M059J (cell line): ENCODE data around the gene UPK3A. TPM values are rescaled to one million over a fixed set of nuclear protein-coding genes. Genes with fewer than 3 reads are reported as not detected.
"Not testable (repeated sequence)": the region's sequence is repeated elsewhere in the genome, so short reads cannot be mapped to it uniquely, and the experiment has no call there.

ENCODE experiments used
- DNase-seq: peaks from one replicate; pipeline ENCODE4 v3.0.0-alpha.2; 2012; ENCODE audit warnings: low read depth
- total RNA-seq: library from RNA; depleted of rRNA; stranded (reverse); fragments of >200 nt; shearing (Covaris generic); gene quantifications from 2 replicates; pipeline ENCODE4 v1.2.3, GENCODE V29; 2014

Gene UPK3A
- total RNA-seq, 1 experiment from 2014 or later = not detected

DNA sequence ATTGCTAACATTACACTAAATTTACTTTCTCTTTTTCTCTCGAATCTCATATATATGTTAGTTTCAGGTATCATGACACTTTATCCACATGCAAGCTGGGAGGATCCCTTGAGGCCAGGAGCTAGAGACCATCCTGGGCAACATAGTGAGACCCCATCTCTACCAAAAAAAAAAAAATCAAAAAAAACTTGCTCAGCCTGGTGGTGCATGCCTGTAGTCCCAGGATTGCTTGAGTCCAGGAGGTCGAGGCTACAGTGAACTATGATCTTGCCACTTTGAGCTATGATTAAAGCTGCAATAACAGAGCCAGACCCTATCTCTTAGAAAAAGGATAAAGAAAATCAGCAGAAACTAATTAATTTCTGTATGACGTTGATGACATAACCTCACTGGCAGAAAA is 3.7 kb upstream of the UPK3A start:
- no peak for DNase-seq

- no peak for DNase-seq
These were observed 712 bp downstream of the UPK3A start for GRCh38 chr22:45285263-45286058.

GRCh38 chr22:45286854-45287551 is 2.3 kb downstream of the UPK3A start:
- no peak for DNase-seq

DNA sequence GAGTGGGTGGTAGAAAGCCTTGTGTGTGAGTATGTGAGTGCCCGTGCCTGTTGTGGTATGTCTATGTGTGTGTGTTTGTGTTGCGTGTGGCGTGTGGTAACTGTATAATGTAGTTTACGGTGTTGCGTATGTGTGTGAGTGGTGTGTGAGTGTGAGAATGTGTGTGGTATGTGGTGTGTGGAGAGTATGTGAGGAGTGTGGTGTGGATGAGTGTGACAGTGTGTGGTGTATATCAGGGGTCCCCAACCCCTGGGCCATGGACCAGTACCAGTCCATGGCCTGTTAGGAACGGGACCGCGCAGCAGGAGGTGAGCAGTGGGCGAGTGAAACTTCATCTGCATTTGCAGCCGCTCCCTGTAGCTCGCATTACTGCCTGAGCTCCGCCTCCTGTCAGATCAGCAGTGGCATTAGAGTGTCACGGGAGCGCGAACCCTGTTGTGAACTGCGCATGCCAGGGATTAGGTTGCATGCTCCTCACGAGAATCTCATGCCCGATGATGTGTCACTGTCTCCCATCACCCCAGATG is 5.7 kb downstream of the UPK3A start:
- peak; percentile 67 for DNase-seq

DNA sequence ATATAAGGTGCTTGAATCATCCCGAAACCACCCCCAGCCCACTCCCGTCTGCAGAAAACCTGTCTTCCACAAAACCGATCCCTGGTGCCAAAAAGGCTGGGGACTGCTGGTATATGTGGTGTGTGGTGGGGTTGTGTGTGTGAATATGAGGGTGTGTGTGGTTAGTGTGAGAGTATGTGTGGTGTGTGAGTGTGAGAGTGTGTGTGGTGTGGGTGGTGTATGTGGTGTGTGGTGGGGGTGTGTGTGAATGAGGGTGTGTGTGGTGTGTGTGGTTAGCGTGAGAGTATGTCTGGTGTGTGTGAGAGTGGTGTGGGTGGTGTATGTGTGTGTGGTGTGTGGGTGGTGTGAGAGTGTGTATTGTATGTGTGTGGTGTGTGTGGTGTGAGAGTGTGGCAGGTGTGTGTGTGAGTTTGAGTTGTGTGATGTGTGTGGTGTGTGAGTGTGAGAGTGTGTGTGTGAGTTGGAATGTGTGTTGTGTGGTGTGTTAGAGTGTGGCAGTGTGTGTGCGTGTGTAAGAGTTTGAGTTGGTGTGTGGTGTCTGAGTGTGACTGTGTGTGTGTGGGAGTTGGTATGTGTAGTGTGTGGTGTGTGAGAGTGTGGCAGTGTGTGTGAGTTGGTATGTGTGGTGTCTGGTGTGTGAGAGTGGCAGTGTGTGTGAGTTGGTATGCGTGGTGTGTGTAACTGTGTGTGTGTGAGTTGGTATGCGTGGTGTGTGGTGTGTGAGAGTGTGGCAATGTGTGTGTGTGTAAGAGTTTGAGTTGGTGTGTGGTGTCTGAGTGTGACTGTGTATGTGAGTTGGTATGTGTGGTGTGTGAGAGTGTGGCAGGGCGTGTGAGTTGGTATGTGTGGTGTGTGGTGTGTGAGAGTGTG is 6.5 kb downstream of the UPK3A start:
- no peak for DNase-seq

DNA sequence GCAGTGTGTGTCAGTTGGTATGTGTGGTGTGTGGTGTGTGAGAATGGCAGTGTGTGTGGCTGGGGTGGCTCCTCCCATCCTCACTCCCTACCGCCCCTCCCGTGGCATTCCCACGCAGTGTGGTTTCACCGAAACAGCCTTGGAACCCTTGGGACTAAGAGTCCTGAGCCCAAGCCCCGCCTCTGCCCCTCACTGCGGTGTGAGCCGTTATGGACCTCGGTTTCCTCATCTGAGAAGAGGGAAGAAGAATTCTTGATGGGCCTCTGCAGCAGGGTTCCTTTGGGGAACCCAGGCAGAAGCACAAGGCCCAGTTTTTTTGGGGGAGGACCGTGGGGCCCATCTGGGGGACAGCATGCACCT is 7.2 kb downstream of the UPK3A start:
- DNase-seq = no peak

- no peak for DNase-seq
These were observed 8.1 kb downstream of the UPK3A start for GRCh38 chr22:45292731-45293442.

- no peak for DNase-seq
These were observed 9.3 kb downstream of the UPK3A start for GRCh38 chr22:45294030-45294429.

- DNase-seq = not testable (repeated sequence)
These were observed 10.3 kb downstream of the UPK3A start for GRCh38 chr22:45295004-45295403.

DNA sequence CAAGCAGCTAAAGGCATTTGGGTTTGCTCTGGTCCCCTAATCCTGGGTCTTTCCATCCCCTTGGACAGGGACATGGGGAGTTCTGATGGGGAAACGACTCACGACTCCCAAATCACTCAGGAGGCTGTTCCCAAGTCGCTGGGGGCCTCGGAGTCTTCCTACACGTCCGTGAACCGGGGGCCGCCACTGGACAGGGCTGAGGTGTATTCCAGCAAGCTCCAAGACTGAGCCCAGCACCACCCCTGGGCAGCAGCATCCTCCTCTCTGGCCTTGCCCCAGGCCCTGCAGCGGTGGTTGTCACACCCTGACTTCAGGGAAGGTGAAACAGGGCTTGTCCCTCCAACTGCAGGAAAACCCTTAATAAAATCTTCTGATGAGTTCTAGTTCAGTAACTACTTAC is 10.7 kb downstream of the UPK3A start:
- no peak for DNase-seq

DNA sequence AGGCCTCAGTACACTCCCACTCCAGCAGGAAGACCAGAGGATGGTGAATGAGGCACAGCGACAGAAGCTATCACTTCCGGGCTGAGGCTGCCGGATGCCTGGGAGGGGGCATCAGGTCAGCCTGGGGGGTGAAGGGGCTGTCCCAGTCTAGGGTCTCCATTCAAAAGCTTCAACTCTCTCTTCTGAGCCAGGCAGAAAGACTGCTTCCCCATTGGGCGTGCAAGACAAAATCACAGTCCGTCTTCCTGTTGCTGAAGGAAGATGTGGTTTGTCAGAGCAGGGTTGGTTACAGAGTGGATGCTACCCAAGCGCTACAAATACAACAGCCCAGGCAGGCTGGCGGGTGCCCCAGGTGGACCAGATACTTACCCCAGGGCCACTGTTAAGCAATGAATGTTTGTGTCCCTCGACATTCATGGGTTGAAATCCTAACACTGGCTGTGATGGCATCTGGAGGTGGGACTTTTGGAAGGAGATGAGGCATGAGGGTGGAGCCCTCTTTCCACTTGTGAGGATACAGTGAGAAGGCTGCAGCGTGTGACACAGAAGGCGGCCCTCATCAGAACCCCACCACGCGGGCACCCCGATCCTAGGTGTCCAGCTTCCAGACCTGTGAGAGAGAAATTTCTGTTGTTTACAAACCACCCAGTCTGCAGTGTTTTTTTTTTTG is 12.0 kb downstream of the UPK3A start:
- DNase-seq = no peak

DNA sequence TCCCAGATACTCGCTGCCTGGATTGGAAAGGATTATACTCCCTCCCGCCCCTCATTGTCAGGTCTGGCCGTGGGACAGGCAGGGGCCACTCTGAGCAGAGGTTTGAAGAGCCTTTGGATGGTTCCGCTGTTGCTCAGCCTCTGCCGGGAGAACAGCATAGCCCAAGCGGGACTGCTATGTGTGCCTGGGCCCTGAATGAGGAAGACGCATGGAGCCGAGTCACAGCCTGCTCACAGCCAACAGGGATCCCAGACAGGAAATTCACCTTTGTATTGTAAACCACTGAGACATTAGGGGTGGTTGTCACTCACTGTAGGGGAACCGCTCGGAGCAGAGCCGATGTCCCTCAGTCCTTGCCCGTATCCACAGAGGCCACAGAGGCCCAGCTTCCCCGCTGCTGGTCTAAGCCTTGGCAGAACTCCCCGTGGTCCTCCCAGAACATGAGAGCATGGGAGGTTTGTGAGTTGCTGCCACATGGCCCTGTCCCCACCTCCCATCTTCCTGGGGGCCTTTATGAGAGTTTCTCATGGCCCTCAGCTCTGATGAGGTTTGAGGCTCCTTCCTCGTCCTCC is 14.3 kb downstream of the UPK3A start:
- no peak for DNase-seq

DNA sequence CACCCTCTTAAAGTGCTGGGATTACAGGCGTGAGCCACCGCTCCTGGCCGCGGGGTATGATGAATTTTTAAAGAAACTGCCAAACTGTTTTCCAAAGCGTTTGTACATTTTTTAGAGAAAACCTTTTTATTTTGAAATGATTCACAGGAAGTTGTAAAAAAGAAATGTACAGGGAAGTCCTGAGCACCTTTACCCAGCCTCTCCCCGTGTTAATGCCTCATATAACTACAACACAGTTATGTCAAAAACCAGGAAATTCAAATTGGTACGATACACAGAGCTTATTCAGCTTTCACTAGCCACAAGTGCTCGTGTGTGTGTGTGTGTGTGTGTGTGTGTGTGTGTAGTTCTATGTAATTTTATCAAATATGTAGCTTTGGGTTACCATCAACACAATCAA is 18.0 kb downstream of the UPK3A start:
- peak; percentile 63 for DNase-seq

GRCh38 chr22:45303181-45303580 is 18.4 kb downstream of the UPK3A start:
- DNase-seq = no peak

DNA sequence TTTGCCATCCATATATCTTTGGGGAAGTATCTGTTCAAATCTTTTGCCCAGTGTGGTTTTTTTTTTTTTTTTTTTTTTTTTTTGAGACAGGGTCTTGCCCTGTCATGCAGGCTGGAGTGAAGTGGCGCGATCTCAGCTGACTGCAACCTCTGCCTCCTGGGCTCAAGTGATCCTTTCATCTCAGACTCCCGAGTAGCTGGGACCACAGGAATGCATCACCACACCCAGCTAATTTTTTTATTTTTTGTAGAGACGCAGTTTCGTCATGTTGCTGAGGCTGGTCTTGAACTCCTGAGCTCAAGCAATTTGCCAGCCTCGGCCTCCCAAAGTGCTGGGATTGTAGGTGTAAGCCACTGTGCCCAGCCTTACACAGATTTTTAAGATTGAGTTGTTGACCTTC is 20.2 kb downstream of the UPK3A start:
- DNase-seq = peak; percentile 31

DNA sequence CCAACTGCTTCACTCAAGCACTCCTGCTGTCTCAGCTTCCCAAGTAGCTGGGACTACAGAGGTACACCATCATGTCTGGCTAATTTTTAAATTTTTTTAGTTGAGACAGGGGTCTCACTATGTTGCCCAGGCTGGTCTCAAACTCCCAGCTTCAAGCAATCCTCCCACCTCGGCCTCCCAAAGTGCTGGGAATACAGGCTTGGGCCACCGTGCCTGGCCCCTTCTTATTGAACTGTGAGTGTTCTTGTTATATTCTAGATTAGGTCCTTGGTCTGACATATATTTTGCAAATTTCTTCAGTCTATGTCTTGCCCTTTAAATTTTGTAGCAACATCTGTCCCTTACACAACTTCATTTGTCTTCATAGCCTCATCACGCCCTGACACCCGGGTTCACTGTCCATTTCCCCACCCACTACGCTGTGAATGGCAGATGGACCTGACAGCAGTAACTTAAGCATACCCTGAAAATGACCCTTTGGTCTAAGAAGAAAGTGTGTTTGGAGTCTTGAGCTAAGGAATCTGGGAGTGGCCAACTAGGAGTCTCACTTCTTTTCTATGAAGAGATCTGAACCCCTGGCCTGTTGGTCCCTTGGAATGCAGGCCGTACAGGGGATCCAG is 20.8 kb downstream of the UPK3A start:
- DNase-seq = no peak

DNA sequence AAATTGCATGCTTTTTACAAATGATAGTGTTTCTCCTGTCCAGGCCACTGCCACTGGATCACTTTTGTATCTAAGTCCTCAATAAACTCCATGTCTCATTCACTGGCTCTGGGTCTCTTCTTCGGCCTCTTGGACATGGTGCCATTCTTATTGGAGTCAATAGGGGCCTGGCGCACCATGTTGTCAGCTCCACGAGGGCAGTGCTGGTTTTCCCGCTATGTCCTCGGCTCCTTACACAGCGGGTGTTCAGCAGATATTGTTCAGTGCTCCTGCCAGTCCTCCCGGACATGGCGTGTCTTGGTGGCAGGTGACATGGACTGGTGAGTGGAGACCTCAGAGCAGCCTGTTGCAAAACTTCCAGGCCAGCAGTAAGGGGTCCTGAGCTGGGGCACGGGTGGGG is 21.4 kb downstream of the UPK3A start:
- no peak for DNase-seq

- DNase-seq = no peak
These were observed 23.7 kb downstream of the UPK3A start for GRCh38 chr22:45308391-45308956.

DNA sequence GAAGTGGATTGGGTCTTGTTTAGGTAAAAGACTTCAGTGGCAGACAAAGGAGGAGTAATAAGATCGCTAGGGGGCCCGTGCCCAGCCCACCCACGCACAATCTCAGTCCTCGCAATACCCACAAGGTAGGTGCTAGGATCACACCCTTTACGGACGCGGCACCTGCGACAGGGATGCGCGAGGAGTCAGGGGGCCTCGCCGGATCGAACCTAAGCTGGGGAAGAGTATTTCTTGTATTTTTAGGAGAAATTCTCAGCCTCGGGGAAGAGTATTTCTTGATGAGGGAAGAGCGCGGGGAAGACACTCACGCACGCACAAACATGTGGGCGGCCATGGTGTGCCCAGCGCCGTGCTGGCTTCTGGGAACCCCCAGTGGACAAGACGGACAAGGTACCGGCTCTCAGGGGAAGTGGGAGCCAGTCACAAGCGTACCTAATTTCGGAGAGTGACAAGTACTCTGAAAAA is 24.2 kb downstream of the UPK3A start:
- no peak for DNase-seq
